Inflammatory macrophage treated with lipopolysaccharide for 4 hours (primary cell): ENCODE data around the gene NBEA.
A peak's percentile ranks its signal among the peaks of the same experiment; 100 is the strongest.
"Not testable (repeated sequence)": the region's sequence is repeated elsewhere in the genome, so short reads cannot be mapped to it uniquely, and the experiment has no call there.

Experiments
- DNase-seq: peaks from one replicate; pipeline ENCODE4 v3.0.0-alpha.2; 2020

NBEA gene

DNA sequence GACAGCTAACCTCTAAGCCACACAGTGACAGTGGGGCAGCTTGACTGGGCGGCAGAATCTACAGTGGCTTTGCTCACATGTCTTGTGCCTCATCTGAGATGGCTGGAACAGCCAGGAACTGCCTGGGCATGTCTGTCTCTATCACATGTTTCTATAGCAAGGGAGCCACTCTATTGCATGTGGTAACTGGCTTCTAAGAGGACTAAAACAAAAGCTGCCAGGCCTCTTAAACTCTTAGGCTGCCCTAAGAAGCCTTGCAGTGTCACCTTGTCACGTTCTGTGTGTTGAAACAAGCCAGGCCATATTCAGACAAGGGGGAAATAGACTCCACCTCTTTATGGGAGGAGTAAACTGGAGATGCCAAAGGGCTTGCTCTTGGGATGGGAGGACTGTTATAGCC is 657.3 kb downstream of the NBEA start:
- DNase-seq: no peak

DNA sequence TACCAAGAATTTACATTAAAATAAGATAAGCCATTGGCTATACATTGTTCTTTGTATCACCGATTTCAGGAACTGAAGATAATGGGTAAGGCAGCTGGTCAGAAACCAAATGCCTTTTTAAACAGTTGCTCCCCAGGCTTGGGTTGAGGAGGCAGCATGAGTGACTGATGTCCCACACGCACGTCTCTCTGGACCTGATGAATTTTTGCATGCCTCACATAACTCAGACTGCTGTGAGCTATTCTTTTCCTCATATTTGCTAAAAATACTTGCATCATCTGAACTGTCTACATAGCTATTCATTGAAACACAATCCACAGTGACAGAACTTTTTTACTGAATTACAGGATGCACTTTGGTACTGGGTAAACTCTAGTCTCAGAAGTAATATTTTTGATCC is 658.1 kb downstream of the NBEA start:
- DNase-seq: no peak

DNA sequence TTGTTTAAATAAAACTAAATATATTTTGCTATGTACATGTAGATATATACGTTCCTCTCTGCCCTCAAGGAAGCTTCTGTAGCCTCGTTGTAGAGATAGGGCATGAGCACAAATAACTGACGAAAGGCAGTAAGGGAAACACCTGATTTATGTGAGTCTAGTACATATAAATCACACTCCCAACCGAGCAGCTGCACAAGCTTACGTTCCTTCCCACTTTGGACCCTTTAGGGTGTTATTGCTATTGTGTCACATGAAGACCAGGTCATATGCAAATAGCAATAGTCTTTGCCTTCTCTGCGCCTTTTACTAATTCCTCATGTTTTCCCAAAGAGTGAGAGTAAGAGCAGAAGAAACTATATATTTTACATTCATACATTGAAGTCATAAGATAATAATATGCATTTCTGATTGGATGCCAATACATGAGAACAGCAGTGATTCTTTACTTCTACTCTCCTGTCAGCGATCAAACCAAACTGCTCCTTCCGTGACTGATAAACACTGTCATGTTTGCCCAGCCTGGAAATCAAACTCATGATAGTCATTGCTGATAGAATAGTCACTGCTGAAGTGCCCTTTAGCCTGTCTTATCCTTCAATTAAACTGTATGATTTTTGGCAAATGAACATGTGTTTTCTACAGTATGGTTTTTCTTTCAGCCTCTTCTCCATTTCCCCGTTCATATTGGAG is 661.7 kb downstream of the NBEA start:
- DNase-seq: no peak

DNA sequence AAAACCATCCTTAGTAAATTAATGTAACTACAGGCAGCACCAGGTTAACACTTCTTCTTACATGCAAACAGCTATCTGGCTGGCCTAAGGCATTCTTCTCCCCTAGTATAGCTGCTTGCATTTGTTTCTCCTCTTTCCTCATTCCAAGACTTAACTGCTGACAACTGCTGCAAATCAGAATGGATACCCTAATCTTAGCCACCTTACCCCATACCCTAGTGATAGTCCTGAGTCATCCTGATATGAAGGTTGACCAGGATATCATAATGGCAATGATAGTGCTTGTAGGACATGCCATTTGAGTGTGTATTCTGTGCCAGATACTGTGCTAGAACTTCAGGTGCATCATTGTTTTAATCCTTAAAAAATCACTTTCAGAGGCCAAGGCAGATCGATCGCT is 672.6 kb downstream of the NBEA start:
- no peak for DNase-seq

DNA sequence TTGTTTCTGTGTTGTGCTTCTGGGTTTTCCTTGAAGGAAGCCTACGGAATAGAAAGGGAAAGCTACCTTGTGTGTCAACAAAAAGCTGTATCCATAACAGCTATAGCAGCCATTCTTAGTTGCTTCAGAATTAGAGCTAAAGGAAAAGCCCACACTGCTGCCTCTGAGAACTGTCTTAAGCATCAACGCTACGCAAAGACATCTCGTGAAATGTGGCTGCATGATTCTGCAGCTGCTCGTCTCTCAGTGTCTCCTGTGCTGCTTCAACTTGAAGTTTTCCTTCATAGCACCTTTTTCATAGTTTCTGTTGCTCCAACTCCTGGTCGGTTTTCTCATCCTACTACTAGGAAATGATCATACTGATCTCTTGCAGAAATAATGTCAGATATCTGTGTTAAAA is 675.4 kb downstream of the NBEA start:
- DNase-seq: no peak

DNA sequence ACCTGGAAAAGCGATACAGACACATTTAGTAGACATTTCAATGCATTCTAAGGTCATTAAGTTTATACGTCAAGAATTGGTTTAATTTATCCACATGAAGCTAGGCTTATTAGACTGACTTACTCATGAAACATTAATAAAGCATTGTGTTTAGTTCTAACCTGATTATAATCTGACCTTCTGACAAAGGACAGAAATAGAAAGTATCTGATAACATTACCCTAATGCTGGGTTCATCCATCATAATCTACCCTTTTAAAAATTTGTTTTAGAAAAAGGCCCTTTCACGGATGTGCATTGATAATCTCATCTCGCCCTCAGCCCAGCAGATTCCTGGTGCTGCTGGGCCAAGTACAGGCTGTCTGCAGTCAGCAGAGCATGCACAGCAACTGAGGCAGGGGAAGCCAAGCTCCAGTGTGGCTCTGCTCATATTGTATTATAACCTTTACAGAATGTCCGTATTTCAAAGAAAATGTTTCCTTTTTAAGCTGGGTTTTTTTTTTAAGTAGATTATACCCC is 676.6 kb downstream of the NBEA start:
- DNase-seq: no peak

DNA sequence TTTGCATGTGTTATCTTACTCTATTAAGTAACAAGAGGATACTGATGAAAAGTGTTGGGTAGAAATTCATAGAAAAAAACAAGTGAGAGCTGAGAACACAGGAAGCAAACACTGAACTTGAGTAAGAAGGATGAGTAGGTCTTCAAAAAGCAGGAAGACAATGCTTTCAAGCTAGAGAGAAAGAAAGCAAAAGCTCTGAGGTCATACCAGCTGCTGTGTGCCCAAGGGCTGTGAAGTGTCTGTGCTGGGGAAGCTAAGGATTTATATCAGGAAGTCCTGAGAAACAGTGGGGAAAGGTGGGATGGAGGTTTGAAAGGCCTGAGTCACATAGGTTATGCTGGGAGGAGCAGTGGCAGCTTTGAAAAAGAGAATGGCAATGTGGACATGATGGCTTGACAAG is 679.9 kb downstream of the NBEA start:
- peak; percentile 14 for DNase-seq

DNA sequence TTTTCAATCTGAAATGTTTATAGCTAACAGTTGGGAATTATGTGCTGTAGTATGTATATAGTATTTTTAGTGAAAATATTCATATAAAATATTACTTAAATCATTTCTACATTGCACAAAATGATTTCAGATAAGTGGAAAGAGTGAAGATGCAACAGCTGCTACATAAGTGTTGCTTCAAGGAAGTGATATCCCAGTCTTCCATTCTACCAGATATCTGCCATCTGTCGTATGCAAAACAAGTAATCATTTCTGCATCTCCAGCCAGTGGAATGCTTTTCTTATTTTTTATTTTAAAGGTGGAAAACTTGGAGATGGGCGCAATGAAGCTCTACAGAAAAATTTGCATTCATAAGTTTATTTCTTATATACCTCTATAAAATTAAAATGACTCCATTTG is 687.0 kb downstream of the NBEA start:
- DNase-seq: no peak

DNA sequence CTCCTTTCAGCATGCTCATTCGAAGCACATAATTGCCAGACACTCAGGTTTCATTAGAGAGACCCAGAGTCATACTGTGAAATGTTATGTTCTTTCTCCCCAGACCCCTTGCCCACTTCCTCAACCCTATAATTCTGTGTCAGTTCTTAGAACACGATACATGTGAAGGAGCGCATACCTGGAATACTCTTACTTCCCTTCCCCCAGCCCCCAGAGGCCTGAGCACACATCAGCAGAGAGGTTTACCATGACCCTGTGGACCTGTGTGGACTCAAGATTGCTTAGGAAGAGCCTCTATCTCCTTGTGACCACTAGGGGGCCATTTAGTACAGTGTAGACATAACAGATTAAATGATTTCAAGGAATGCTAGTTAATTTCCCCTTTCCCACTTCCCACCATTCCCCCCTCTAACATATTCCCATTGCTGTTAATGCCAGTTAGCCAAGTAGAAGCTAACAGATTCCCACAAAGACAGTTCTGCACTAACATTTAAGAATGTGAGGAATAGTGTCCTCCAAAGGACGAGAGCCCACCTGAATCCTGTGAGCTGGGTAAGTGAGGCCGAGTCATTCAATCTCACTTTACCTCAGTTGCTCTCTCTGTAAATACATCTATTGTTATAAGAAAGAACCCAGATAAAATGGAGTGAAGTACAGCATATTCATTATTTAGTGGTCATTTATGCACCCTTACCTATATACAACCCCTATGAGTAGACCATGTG is 688.6 kb downstream of the NBEA start:
- DNase-seq: peak; percentile 40

DNA sequence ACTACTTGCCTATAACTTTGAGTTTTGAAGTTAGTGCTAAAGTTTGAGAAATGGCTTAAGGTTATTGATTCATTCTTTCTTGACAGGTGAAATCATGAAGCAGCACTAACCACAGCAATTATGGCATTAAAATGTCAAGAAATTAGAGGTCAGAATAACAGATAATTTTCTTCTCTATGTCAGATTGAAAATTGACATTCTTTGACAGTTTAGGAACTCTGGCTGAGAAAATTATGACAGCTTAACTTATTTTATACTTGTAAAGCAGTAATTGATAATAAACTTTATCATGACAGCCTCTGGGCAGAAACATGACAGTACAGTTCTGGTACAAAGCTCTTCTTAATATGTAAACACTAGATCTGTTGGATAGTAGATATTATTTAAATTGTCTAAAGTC is 689.6 kb downstream of the NBEA start:
- no peak for DNase-seq

DNA sequence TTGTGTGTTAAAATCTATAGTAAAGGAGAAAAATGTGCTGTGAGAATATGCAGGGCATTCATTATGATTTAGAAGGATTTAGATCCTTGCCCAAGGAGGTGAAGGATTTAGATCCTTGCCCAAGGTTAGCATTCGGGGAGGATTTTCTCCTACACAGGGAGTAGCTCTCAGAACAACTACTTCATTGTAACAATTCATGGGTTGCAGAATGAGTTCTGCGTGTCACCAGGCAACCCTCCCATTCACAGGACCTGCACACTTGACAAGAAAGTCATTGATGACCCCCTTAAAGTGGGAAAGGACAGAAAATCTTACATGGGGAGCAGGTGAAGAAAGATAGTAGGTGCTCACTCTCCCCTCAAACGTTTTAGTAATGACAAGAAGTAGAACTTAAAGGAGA is 701.6 kb downstream of the NBEA start:
- no peak for DNase-seq

DNA sequence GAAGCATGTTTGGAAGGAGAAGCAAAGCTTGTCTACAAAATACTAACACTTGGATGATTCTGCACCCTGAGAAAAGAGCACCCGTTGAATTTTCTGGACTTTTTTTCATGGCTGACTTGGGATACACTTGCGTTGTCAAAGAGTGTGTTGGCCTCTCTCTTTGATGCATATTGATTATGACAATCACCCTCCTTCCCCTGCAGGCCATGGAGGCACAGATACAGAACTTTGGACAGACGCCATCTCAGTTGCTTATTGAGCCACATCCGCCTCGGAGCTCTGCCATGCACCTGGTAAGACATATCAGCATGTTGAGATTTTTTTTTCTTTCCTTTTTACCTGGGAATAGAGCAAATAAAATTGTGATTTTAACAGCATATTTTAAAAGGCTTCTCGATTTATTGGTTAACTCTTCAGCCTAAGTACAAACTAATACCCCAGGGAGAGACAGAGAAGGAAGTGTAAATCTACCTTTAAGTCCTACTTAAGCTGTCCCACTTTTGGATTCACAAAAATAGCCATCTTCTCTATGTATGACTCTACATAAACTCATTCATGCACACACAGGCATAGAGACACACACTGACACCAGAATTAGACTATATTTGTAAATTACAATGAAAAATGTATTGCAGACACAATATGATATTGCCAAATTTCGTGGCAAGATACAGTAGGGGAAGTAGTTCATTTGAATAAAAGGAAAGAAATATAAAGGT is 704.1 kb downstream of the NBEA start:
- no peak for DNase-seq

DNA sequence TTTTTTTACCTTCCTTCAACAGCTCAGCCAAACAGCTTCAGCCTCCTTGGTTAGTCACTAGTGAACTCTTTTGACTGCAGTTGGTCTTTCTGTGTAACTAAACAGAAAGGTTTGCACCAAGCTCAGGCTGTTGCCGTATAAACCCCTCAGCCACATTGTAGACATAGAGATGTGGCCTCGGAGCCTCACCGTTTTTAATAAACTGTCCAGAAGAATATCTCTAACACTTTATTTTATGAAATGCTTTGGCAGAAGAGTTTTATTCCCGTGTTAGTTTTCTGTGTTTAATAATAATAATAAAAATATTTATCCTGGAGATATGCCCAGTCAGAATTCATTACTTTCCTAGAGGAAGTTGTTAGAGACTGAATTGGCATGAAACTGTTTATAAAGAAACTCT is 706.1 kb downstream of the NBEA start:
- no peak for DNase-seq

DNA sequence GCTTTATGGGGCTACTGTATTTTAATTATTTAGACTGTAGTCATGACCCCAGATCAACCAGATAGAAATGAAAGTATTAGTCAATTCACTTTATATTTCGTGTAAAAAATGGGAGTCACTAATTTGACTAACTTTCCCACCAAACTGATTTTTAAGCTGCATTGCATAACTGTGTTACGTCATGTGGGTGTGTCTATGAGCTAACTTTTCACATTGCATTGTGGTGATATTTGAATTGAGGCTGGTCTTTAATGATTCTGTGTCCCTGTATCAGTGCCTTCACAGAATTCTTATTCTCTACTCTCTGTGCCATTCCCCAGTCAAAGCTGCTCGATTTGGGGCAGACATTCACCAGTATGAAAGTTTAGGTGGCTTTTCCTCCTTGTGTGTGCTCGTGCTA is 707.1 kb downstream of the NBEA start:
- DNase-seq: peak; percentile 7

DNA sequence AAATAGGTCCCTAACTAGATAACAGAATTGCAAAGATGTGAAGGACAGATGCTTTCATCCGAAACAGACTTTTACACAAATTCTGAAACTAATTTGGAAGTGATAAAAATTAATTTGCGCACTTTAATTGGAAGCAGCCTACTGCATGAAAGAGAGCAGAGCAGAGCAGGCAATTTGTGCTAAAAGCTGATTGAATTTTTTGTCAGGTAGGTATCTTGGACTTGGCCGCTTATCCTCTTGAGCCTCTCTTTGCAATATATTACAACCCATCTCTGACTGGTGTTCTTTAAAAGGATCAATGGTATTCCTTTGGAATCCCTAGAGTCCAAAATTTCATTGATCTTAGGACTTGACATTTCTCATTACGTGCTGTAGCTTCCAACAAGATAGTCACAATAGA is 717.7 kb downstream of the NBEA start:
- DNase-seq: no peak

DNA sequence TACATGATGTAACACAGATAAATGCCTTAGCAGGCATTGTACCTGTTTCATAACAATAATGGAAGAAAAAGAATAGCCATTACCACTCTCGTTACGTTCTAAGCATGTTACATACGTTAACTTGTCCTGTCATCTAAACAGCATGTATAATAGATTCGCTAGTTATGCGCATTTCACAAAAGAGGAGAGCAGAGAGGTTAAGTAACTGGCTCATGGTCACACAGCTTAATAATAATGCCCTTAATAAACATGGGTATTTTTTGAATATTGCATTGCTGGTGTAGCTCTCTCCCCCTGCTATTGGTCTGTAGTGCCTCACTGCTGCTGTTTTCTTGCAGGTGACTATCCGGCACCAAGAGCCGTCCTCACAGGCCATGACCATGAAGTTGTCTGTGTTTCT is 722.7 kb downstream of the NBEA start:
- DNase-seq: no peak

DNA sequence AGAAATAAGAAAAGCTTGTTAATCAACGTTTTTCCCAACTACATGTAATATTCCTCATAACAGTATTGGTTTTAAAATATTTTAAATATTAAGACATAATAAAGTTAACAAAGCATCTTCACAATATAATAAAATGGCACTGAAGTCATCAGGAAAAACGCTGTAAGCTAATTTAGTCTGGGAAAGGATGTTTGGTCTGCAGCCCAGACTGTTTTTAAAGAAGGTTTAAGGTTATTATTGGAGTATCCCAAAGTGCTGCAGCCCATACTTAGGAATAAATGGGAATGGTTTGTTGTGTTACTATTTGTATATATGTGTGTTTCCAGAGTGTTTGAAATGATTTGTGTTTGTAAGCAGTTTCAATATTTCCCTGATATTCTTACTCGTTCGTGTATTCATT is 727.3 kb downstream of the NBEA start:
- DNase-seq: no peak

DNA sequence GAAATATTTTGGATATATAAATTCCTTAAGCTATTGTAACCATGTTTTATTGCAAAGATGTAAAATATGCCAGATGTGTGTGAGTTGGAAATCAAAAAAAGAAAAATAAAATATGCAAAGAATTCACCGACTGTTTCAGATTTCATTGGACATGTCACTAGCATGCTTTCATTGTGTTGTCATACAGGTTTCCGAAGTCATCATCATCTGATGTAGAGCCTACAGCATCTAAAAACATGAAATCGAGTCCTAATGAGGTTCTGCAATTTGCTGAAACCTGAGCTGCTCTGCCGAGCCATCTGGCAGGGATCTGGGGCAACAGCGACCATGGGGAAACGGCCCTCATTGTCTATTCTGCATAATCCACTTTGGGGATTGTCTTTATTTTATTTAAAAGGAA is 730.5 kb downstream of the NBEA start:
- DNase-seq: no peak

DNA sequence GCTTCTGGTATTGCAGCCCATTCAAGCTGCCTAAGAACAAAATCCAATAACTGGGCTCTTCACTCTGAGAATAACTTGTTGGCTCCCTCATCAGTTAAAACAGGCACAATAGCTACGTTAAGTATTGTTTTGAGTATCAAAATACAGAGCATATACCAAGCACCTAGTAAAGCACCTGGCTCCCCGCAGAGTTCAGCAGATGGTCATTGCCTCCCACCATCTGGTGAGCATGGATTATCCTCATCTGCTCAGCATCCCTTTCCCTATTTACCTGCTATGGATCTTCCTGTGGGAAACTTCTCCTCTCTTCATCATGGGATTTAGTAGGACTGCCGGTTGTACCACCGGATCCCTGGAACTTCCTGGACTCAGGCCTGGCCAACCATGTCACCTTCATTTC is 733.6 kb downstream of the NBEA start:
- DNase-seq: no peak

DNA sequence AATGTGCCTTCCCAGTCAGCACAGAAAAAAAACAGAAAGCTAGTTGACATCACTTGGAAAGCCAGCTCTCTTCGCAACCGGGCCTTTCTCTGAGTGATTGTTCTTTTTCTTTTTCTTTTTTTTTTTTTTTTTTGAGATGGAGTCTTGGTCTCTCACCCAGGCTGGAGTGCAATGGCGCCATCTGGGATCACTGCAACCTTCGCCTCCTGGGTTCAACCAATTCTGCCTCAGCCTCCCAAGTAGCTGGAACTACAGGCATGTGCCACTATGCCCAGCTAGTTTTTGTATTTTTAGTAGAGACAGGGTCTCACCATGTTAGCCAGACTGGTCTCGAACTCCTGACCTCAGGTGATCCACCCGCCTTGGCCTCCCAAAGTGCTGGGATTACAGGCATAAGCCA is 735.8 kb downstream of the NBEA start:
- DNase-seq: not testable (repeated sequence)

DNA sequence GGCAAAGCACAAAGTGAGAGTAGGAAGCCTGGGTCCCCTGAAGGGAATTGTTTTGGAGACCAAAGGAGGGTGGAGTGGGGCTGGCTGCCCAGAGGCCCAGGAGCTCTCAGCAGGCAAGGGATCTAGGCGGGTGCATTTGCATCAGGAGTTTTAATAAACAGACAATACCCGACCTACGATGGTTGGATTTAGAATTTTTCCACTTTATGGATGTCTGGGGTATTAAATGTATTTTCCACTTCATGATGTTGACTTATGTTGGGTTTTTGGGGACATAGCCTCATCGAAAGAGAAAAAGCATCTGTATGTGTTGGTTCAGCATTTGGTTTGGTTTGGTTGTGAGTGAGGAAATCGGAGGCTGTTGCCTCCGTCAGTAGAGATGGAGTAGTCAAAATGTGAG is 739.6 kb downstream of the NBEA start:
- DNase-seq: no peak

DNA sequence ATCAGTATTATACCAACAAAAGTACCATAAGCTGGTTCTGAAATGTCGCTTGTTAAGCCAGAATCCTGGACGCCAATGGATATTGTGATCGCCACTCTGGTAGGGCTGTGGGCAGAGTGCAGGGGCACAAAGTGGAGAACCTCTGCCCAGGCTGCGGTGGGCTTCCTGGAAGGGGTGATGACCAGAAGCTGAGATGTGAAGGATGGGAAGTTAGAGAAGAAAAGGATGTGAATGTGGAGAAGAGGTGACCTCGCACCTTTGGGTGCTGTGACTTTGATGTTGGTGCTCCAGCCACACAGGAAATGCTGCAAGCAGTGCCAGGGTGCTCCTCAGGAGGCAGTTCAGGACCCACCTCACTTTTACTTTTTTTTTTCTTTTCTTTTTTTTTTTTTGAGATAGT is 742.4 kb downstream of the NBEA start:
- DNase-seq: no peak

DNA sequence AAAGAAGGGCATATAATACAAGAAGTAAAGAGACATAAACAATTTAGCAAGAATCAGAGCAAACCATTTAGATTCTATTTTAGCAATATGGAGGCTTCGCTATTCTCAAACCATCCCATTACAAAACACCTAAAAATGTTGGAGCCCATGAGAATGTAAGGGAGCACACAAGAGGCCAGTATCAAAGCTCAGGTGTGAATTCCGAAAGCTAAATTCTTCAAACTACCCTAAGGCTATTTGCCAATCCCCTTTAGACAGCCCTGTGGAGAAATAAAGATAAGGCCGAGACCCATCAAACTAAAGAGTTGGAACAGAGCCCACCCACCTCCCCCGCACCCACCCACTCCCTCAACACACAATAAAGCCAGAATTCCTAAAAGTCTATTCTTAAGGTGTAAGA is 745.3 kb downstream of the NBEA start:
- DNase-seq: no peak

DNA sequence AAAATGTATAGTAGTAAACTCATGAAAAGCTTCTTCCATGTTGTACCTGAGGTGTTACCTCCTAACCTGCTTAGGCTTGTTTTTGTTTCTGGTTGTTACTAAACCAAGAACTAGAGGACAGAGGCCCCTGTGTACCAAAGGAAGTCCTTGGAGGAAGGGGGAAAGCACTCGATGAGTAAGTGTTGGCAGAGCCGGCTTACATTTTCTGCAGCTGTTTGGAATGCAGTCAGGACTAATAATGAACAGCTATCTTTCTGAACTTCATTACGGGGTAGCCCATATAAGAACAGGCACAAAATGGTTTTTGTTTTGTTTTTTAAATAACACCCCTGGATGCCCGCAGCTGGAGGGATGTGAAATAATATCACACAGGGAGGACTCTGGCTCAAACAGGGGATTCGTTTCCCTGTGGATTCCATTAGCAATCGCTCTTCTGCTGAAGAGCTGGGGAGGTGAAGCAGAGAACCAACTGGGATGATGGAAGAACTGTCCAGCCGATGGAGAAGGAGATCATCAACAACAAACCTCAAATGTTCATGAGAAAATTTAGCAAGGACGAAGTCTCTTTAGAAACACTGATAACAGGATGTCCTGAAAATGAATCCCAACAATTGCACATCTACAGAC is 748.6 kb downstream of the NBEA start:
- no peak for DNase-seq
